HG03103 (cell line): ENCODE data around the gene JADE2.
A peak's percentile ranks its signal among the peaks of the same experiment; 100 is the strongest.
"Not testable (repeated sequence)": the region's sequence is repeated elsewhere in the genome, so short reads cannot be mapped to it uniquely, and the experiment has no call there.

Experiments used
- ATAC-seq: cut with Tn5 transposase; IDR thresholded peaks from one replicate; pipeline ENCODE4 v1.9.1; 2021; ENCODE audit warnings: low read depth; ENCODE audit not compliant: unreplicated experiment

The JADE2 gene

GRCh38 chr5:134581241-134581981 is 55.9 kb downstream of the JADE2 start:
- no peak for ATAC-seq

DNA sequence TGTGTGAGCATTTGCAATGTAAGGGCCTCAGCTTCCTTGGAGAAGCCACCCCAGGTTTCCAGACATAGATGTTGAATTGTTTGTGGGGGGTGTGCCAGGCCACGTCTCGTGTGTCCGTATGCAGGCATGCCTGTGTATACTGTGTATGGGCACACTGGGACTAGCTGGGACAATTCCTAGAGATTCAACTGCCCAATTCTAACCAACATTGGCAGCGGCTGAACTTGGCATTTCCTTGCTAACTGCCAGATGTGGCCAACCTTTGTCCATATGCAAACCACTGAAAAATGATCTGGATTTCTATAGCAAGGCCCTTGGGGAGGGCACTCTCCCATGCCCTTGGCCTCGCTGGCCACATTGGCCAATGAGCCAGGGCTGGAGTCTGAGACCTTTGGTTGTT is 56.8 kb downstream of the JADE2 start:
- no peak for ATAC-seq

DNA sequence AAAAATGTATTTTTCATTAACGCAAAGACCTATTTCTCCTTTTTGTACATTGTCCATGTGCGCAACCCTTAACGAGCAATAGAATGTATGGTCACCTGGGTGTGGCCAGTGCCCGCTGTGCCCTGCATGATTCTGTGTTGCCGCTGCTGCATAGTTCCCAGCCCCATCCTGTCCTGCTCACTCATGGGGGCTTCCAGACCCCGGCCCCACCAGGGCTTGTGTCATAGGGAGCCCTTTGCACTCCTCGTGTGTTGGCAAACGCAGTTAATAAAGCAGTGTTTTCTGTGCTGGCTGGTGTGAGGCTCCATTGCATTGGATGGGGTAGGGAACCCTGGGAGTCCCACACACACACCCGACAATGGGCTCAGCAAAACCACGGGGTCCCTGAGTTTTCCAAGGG is 57.5 kb downstream of the JADE2 start:
- ATAC-seq: no peak

GRCh38 chr5:134583766-134584165 is 58.3 kb downstream of the JADE2 start:
- no peak for ATAC-seq

- ATAC-seq: no peak
Observed at GRCh38 chr5:134584662-134585061, 59.2 kb downstream of the JADE2 start.

DNA sequence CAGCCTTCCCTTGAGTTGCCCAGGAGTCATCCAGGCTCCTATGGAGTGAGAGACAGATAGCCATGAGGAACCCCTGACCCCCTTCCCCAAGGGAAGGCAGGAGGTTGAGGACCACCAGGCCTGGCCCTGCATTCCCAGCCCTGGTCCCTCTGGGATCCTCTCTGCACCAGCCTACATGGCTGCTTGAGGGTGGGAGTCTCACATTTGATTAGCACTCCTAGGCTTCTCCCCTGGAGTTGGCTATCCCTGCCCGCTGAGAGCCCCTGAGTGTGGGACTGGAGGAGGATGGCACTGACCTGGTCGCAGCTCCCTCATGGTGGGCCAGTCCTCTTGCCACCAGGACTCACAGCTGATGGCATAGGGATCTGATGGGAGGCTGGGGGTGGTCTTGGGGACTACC is 60.5 kb downstream of the JADE2 start:
- no peak for ATAC-seq

DNA sequence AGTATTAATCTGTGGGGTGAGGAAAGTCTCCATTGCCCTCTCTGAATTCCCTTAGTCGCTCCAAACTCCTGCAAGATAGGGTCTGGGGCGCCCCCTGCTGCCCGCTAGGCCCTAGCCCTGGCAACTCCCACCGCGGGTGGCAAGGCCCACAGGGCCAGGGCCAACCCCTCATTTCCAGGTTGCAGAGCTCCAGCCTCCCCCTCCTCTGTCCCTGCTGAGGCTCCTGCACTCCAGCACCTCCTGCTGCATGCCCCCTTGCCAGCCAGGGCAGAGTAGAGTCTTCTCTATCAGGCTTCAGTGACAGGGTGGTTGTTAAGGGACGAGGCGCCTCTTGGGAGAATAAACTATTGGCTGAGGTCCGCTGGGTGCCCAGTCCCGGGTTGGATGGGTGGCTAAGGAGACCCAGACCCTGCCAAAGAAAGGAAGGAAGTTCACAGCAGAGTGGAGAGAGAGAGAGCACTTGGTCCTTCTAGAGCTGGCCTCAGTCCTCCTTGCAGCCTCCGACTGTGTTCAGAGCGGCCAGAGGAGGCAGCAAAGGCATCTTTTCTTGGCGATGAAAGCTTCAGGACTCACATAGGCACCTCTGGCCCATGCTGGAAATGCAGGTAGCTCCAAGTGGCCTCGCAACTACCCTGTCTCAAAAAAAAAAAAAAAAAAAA is 61.5 kb downstream of the JADE2 start:
- peak; percentile 60 for ATAC-seq

- no peak for ATAC-seq
Observed at GRCh38 chr5:134590992-134591659, 65.7 kb downstream of the JADE2 start.

- ATAC-seq: no peak
Observed at GRCh38 chr5:134592141-134592746, 66.8 kb downstream of the JADE2 start.

DNA sequence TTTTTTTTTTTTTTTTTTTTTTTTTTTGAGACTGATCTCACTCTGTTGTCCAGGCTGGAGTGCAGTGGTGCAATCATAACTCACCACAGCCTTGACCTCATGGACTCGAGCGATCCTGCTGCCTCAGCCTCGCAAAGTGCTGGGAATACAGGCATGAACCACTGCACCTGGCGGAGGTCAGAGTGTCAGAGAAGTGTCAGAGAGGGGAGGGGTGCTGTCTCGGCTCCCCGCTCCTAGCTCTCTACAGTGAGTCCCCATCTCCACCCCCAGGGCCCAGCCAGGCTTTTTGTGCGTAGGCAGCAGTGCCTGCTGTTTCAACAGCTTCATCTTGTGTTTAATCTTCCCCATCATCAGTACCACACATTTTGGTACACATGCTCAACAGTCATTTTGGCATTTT is 68.9 kb downstream of the JADE2 start:
- no peak for ATAC-seq

DNA sequence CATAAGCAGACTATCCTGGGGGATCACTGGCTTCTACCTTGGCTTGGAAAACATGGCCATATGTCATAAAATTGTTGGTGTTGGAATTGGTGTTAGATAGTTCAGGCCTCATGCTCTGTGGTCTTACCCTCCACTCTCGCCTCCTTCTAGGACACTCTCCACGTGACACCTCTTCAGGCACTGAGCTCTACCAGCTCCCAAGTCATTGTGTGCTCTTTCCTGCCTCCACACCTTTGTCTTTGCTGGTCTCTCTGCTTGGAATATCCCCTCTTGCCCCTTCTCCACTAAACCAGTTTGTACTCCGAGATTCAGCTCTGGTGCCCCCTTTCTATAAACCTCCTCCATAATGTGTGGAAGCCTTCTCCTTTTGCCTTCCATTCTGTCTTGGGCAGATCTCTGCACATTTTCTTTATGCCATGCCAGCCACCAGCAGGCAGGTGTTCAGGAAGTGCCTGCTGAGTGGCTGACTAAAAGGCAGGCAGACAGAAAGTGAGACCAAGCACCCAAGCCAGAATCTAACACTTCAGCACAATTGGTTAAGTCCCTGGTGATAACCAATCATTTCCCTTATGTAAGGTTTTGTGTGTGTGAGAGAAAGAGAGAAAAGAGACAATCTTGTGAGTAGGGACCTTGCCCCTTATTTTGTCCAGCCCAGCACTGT is 69.5 kb downstream of the JADE2 start:
- peak; percentile 52 for ATAC-seq

DNA sequence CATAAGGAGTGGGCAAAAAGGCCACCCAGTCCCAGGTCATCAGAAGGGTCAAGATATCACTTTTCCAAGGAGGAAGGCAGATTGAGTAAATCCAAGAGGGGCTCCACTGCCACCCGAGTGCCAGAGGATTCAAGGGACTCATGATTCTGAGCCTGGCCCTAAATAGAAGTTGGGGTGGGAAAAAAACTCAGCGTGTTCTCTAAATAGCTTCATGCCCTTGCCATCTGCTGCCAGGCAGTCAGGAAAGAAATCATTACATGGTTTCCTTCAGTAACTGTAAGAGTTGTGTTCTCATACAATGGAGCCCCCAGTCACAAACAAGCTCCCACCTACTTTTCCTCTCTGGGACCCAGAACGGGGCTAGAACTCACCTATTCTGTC is 70.0 kb downstream of the JADE2 start:
- no peak for ATAC-seq

- ATAC-seq: not testable (repeated sequence)
Observed at GRCh38 chr5:134599820-134600219, 74.3 kb downstream of the JADE2 start.

- no peak for ATAC-seq
Observed at GRCh38 chr5:134600600-134600999, 75.1 kb downstream of the JADE2 start.

DNA sequence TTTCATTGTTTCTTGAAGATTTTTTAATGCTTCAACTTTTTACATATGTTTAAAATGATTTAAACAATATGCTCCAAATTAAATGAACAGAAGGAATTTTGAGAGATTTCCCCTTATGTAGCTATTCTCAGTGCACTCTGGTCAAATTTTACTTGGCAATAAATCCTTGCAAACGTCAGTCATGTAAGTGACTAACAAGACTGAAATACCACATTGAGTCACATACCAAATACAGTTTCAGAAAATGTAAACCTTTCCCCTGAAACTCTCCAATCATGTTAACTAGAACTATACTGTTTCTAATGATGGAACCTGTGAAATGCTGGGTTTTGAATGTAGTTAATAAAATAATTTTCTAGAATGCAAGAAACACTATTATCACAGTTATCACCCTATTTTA is 77.6 kb downstream of the JADE2 start:
- ATAC-seq: no peak

GRCh38 chr5:134604908-134605307 is 79.4 kb downstream of the JADE2 start:
- ATAC-seq: no peak

GRCh38 chr5:134606726-134607125 is 81.3 kb downstream of the JADE2 start:
- ATAC-seq: no peak

GRCh38 chr5:134608555-134608954 is 83.1 kb downstream of the JADE2 start:
- ATAC-seq: no peak

GRCh38 chr5:134609232-134609851 is 83.9 kb downstream of the JADE2 start:
- ATAC-seq: no peak

GRCh38 chr5:134610725-134611124 is 85.3 kb downstream of the JADE2 start:
- no peak for ATAC-seq
